HG02840 (cell line): ENCODE measurements around the gene SLC46A2.

Experiments
- ATAC-seq: cut with Tn5 transposase; IDR thresholded peaks from one replicate; pipeline ENCODE4 v1.9.1; 2021; ENCODE audit warnings: mild to moderate bottlenecking, moderate library complexity, moderate number of reproducible peaks; ENCODE audit not compliant: unreplicated experiment, low FRiP score

The SLC46A2 gene

DNA sequence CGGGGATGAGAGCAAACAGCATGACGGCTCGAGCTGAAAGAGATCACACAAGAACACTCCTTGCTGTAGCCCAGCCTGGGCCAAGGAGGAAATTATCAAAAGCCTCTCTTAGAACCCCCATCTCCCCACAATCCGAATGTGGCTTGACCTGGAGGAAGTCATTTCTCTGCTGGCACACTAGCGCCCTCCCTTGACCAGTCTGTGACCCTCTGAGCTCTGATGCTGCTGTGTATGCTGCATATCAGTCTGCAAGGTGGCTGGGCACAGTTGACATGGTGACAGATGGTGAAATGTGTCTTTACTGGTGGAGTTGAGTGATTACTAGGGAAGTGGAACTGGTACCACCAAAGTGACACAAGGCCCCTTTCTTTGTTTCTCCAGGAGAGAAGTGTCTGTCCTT is 3.3 kb downstream of the SLC46A2 start:
- ATAC-seq, result no peak

DNA sequence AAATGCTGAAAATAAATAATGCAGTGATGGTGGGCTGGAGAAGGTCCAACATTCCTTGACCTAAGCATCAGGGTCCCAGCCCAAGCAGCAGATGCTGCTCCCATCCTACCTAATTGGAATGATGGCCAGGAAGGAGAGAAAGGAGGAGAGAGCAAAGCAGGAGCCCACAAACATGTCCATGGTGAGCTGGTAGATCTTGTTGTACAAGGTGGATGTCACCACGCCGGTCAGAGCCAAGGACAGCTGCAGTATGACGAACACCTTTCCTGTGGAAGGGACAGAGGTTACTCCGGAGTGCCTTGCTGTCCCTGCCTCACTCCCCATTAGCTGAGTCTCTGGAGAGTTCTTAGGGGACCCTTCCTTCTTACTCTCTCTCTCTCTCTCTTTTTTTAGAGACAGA is 4.3 kb downstream of the SLC46A2 start:
- ATAC-seq, result no peak

DNA sequence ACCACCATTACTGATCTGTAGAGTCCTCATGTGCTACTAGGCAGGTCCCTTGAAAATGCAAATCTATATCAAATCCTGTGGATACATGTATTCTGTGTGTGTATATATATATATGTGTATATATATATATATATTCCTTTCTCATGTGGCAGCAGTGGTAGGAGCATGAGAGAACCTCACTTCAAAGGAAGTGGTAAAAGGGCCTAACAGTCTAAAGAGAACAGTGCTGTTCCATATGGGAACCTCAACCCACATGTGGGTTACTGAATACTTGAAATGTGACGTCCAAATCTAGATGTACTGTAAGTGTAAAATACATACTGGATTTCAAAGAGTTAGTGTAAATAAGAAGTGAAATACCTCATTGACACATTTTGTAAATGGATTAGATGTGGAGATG is 5.4 kb downstream of the SLC46A2 start:
- no peak for ATAC-seq

DNA sequence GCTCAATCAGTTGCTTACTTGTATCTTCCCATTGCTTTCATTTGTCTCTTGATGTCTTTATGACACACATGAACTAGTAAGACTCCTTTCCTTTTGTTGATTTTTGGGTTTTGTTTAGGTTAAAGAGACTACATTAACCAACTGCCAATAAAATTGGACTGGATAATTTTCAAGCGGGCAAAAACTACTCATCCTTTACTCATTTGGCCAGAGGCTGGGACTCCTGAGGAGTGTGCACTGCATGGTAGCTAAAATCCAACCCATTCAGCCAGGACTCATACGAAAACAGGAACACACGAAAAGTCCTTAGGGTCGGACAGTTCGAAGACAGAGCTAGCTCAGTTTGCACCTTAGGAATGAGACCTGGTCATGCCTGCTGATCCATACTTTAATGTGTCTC is 6.0 kb downstream of the SLC46A2 start:
- no peak for ATAC-seq

DNA sequence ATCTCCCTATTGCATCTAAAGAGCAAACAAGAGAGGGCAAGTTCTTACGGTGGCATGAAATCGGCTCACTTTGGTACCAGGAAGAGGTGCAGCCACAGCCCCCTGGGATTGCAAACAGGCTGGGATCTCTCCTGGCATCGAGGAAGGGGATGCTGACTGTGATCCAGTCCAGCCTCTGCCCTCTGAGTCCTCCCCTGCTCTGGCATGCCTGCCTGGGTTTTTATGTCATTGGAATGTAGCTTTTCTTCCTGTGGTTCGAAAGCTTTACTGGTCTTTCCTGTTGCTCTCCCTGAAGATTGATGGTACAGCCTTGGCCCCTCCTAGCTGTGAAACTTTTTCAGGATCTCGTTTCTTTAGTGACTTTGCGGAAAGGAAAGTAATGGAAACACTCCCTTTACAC is 6.6 kb downstream of the SLC46A2 start:
- ATAC-seq, result no peak

DNA sequence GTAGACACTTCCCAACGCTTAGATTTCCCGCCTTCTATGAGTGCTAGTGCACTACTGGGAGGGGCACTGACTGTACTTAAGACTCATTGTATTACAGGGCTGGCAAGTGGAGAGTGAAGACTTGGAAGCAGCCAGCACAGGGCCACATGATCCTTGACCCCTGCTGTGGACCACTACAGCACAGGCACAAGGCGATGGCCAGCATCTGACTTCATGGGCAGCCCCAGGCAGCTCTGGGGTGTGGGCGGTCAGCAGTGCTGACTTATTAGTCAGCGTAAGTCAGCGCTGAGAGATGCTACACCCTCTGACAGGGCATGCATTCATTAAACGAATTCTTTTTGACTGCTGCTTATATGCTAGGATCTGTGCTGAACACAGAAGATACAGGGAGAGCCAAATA is 9.3 kb downstream of the SLC46A2 start:
- ATAC-seq, result no peak

DNA sequence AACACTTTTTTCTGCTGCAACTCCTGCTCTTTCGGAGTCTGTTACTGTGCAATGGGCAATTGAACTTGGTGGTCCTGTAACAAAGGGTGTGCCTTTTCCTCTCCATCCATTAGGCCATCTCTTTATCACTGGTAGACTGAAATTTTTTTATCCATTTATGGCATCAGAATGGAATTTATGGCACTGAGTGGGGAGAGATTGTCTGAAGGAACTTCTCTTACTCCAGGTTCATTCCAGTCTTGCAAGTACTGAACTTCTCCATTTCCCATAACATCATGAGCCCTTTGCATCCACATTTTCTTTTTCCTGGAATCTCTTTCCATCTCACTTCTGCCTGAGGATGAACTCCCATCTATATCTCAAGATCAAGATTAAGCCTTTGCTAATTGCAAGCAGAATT is 10.0 kb downstream of the SLC46A2 start:
- no peak for ATAC-seq

DNA sequence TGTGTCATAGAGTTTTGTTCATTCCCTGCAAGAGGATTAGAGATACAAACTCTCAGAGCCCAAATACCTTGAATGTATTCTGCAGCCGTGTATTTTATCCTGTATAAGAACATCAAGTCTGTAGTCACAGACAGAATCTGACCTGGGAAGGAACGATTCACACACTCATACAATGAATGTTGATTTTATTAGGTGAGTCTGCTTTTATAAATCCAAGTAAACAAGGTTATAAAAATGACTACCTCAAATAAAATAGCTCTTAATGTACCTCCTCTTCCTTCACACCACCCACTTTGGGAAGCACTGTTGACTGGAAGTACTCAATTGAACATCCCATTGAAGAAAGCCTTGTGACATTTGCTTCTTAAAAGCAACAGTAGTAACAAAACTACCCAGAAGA is 11.9 kb downstream of the SLC46A2 start:
- no peak for ATAC-seq

DNA sequence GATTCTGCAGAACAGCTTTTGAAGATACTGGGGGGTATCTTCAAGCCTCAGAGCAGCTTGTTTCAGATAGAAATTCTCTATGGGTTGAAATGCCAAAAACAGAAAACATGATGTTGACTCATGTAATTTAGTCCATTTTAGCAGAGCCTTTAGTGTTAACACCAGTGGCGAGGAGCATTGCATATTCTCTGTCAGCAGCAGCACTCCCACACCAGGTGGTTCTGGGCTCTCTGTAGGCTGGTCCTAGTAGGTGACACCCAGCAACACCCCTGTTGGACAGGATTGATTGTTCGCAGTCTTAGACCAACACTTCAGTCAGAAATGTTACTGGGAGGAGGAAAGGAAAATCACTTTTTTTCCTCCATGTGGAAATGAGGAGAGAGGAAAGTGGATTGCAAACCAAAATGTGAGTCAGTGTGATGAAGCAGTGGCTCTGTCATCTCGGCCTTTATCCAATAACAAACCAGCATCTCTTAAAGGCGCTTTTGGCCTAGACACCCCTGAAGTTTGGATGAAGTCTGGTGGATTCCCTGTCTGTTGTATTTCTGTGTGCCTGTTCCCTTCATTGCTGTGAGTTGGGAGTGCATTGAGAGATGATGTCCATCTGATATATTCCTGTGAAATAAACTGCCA is 16.8 kb downstream of the SLC46A2 start:
- ATAC-seq, result no peak

DNA sequence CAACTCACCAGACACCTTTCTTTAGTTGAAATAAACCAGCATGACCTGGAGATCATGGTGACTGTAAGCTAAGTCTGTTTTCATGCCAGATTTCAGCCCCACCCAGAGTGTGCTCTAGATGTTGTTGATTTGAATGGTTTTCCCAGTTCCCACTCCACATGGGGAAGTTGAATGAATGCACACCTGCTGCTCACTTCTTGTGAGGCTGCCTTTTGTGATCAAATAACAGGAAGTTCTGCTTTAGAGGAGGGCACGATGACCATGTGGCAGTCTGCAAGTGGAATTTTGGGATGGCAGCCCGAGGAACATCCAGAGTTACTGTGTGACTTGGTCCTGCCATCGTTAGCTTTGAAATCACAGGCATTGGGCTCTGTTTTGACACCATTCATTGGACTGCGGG is 18.7 kb downstream of the SLC46A2 start:
- no peak for ATAC-seq

DNA sequence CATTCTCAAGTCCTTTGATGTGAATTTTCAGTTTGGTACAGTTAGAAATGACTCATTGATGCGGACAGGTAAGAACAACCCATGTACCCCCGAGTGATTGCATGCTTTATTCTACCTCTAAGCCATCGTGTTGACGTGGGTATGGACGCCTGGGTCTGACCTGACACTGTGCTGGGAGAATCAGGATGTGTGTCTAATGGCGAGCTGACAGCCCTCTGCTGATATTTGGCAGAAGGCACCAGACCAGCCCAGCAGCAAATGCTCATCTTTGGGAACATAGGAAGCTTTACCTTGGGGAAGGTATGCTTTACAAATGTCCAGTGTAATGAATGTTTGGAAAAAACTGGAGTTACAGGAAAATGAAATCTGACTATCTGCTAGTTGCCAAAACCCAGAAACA is 20.1 kb downstream of the SLC46A2 start:
- no peak for ATAC-seq

DNA sequence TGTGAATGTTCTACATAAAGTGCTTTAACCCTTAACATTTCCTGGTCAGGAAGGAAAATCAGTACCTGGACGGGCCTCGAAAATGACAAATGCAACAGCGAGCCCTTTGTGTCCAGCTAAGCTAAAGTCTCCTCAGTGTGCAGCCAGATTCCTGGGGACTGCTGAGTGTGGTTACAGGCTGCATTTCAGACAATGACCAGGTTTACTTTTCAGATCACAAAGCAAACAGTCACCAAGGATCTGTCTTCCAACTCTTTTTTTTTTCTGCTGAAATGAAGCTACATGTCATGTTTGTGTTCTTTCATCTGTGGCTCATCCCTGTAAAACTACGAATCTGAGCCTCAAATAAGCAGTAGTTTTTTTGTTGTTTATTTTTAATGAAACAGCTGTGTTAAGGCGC is 20.8 kb downstream of the SLC46A2 start:
- no peak for ATAC-seq

DNA sequence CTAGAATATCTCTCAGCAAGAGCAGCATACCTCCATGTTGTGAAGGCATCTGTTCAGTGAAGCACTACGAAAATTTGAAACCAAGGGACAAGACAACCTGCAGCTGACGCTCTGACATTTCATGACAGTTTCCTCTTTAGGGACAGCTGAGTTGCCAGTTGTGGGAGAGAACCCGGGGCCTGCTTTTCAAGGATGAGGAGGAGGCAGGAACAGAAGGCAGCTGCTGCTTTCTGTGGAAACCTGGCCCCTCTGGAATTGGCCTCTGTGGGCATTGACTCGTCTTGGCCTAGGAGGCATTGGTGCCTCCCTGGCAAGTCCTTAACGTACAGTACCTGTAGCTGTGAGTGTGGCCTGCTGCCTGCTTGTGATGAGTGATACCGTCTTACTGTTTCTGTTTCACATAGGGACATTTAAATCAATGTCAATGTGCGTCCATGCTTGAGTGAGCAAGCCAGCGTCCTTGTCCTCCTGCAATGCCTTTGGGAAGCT is 21.6 kb downstream of the SLC46A2 start:
- ATAC-seq, result no peak

DNA sequence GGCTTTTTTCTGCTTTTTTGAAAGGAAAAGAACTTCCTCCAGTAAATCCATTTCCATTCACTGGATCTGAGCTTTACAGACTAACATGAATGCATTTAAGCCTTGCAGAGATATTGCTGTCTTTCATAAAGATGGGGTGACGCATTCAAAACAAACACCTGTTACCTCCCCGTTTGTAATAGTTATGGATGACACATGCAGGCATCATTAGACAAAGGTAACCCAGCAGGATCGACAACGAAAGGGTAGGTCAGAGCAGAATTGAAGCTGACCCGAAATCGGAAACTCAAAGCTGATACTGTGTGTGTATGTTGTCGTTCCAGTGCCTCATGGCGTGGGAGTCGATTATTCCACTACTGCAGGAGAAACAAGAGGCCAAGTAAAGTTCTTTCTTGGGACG is 22.2 kb downstream of the SLC46A2 start:
- ATAC-seq, result no peak

DNA sequence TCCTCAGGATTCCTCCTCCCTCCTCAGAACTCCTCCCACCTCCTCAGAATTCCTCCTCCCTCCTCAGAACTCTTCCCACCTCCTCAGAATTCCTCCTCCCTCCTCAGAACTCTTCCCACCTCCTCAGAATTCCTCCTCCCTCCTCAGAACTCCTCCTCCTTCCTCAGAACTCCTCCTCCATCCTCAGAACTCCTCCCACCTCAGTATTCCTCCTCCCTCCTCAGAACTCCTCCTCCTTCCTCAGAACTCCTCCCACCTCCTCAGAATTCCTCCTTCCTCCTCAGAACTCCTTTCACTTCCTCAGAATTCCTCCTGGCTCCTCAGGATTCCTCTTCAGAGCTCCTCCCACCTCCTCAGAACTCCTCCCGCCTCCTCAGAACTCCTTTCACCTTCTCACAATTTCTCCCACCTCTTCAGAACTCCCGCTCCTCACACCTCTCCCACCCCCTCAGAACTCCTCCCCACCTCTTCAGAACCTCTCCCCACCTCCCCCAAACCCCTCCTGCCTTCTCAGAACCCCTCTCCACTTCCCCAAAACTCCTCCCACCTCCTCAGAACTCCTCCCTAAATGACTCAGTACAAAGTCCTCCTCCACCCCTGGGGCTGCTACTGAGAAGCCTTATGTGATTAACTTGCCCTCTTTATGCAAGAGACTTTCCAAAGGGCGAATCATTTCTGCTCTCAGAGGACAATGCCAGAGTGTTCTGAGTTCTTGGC is 23.2 kb downstream of the SLC46A2 start:
- no peak for ATAC-seq

DNA sequence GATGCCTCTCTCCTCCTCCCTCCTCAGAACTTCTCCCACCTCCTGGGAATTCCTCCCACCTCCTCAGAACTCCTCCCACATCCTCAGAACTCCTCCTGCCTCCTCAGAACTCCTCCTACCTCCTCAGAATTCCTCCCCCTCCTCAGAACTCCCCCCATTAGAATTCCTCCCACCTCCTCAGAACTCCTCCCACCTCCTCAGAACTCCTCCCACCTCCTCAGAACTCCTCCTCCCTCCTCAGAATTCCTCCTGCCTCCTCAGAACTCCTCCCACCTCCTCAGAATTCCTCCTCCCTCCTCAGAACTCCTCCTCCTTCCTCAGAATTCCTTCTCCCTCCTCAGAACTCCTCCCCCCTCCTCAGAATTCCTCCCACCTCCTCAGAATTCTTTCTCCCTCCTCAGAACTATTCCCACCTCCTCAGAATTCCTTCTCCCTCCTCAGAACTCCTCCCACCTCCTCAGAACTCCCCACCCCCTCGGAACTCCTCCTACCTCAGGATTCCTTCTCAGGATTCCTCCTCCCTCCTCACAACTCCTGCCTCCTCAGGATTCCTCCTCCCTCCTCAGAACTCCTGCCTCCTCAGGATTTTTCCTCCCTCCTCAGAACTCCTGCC is 23.9 kb downstream of the SLC46A2 start:
- no peak for ATAC-seq

DNA sequence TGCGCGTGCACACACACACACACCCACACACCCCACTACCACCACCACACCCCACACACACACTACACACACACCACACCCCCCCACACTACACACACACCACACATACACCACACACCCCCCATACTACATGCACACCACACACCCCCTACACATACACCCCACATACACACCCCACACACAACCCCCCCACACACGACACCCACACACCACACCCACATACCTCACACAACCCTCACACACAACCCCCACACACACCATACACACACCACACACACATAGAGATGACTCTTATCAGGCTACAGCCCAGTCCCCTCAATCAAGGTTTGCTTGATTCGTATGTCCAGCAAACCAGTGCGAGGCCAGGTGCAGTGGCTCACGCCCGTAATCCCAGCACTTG is 25.7 kb downstream of the SLC46A2 start:
- ATAC-seq, result no peak

DNA sequence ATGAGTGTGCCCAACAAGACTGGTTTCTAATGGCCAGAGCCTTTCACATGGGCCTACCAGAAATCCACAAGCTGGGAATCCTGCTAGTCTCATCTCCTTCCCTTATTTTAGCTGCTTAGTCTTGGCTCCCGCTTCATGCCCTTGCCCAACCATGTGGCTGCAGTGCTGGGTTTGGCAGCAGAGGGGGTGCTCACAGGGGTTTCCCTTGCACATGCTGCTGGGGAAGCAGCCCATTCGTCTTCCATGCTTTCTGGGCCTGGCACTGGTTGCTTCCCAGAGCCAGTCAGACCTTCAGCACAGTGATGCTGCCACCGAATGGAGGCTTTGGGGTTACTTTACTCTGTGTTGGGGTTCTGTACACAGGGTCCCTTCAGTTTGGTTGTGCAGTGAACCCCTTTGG is 26.3 kb downstream of the SLC46A2 start:
- ATAC-seq, result no peak

DNA sequence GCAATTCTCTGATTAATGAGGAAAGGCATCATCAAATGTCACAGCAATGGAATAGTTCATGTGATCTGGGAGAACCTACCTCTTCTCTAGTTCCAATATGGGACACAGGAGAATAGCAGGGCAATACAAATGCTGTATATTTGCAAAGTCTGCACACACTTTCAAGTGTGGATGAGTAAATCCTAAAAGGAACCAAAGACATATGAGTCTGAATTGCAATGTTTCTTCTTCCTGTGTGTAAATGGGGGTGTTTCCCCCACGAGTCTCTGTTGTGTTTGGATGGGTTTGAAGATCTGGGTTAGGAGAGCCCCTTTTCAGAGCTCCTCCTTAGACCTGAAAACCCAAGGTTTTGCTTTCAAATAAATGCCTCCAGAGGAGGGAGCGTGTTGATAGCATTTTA is 26.9 kb downstream of the SLC46A2 start:
- ATAC-seq, result no peak

DNA sequence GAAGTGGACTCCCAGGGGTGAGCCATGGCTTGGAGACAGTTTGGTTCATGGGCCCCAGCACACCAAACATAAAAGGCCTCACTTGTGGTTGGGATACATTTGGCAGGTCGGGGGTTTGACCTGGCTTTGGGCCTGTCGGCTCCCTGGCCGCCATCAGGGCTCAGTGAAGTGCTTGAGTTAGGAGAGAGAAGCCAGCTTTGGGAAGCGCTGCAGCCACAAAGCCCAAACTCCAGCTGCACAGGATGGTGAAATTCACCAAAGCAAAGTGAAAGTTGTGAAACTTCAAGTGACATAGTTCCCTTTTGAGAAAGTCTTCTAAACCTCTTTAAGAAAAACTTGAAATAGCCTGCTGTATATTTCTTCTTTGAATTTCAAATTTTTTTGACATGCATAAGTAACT is 27.5 kb downstream of the SLC46A2 start:
- ATAC-seq, result no peak

DNA sequence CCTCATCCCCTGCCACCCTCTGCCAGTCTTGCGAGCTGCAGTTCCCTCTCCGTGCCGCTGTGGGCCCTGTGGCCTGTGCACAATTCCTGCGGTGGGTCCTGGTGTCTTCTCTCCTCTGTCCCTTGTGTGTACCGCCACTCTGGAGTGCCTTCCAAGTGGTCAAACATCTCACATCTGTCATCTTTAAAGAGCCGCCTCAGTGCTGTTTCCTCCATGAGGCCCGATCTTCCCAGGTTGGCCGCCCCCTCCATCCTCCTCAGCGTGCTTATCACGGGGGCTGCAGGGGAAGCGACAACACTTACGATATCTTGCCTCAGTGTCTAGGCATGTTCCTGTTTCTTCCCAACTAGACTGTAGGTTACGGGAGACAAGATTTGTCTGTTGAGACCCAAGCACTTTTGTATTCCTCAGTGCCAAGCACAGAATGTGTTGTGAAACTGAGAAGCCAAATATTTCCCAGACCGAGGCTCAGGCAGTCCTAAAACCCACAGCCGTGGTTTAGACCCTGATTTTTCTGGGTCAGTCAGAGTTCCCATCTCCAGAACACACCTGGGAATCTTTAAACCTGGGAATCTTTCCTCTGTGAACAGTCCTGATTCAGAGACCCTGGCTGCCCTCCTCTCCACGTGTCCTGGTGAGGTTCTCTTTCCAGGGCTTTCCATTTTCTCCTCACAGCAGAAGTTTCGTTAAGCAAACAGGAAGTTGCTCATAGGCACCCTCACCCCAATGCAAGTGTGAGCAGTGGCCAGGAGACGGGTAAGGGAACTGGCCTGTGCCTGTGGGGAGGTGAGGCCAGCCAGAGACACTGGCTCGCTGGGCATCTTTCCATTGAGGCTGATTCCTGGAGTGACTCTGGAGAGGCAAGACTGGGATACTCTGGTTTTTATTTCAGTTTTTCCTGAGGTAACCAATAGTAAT is 28.8 kb downstream of the SLC46A2 start:
- no peak for ATAC-seq
